ENCODE results near the gene TBC1D9.

- TF ChIP-seq EZH2 (IDR thresholded peaks at IDR 0.05; ENCODE audit: low read length) = no peak
- TF ChIP-seq CTCF (optimal IDR thresholded peaks at IDR 0.05 in 1 of 3, IDR thresholded peaks at IDR 0.05 in 1 of 3, conservative IDR thresholded peaks at IDR 0.05 in 1 of 3; ENCODE audit: extremely low read depth in 1 of 3, insufficient read depth in 2 of 3, low read length in 3 of 3) = no peak
Measured at GRCh38 chr4:140704964-140705363, 51.2 kb downstream of the TBC1D9 start.
